ENCODE measurements around the gene DNAH8.

DNAH8 gene

GRCh38 chr6:38794682-38795081, 79.6 kb downstream of the DNAH8 start:
- in situ Hi-C loops (cut with HindIII; ENCODE audit: low sequenced_read_pairs) = loop anchor here (5.0 kb wide), 1 partner anchor 48 kb away; no protein-coding TSS in a partner anchor

- in situ Hi-C loops (cut with HindIII; ENCODE audit: low sequenced_read_pairs) = loop anchor here (5.0 kb wide), 1 partner anchor 46 kb away; no protein-coding TSS in a partner anchor
These were observed 80.9 kb downstream of the DNAH8 start for GRCh38 chr6:38796006-38796405.

- in situ Hi-C loops (cut with HindIII; ENCODE audit: low sequenced_read_pairs) = loop anchor here (5.0 kb wide), 1 partner anchor 46 kb away; no protein-coding TSS in a partner anchor
These were observed 81.3 kb downstream of the DNAH8 start for GRCh38 chr6:38796437-38796836.

DNA sequence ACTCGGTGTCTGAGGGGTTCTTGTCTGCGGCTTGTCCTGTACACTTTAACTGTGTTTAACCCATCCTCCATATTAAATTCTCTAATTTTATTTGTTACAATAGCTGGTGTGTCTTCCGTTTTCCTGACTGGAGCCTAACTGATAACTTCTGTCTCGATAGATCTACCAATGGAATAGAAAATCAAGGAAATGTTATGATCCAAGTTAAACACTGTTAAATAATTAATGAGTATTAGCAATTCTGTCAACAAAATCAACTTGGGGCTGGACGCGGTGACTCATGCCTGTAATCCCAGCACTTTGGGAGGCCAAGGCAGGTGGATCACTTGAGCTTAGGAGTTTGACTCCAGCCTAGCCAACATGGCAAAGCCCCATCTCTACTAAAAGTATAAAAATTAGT, 81.7 kb downstream of the DNAH8 start:
- in situ Hi-C loops (cut with HindIII; ENCODE audit: low sequenced_read_pairs) = loop anchor here (5.0 kb wide), 1 partner anchor 45 kb away; no protein-coding TSS in a partner anchor

GRCh38 chr6:38797391-38797790, 82.3 kb downstream of the DNAH8 start:
- in situ Hi-C loops (cut with HindIII; ENCODE audit: low sequenced_read_pairs) = loop anchor here (5.0 kb wide), 1 partner anchor 45 kb away; no protein-coding TSS in a partner anchor

GRCh38 chr6:38799529-38800184, 84.5 kb downstream of the DNAH8 start:
- in situ Hi-C loops (cut with HindIII; ENCODE audit: low sequenced_read_pairs) = loop anchor here (5.0 kb wide), 1 partner anchor 43 kb away; no protein-coding TSS in a partner anchor

DNA sequence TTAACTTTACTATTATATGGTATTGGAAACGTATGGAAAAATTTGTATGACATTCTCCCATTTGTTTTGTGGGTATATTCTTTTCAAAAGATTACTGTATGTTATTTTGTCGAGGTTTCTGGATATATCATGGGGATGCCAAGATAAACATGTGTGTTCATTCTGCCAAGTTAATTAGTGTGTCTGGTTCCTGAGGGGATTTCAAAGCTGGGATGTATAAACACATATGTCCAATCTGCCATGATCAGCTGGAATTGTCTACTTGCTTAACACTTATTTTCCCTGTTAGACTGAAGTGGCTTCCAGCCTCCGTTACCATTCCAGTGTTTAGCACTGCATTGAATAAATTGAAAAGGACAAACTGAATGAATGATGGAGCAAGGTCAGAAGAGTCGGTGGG, 86.2 kb downstream of the DNAH8 start:
- in situ Hi-C loops (cut with HindIII; ENCODE audit: low sequenced_read_pairs) = no loop called here

DNA sequence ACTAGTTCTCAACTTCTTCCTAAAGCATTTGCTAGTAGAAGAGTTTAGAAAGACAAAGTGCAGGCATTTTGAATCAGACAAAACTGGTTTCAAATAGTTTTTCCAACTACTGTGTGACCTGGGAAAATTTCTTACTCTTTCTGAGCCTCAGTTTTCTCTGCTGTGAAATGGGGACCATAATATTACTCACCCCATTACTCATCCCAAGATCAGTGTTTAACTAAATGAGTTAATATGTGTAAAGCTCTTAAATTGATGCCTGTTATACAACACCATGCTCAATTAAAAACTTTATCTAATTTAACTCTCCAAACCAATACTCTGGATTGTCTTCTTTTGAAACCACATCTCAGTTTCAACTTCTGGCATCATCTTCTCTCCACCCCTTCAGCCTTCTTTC, 87.4 kb downstream of the DNAH8 start:
- in situ Hi-C loops (cut with HindIII; ENCODE audit: low sequenced_read_pairs) = no loop called here

- in situ Hi-C loops (cut with HindIII; ENCODE audit: low sequenced_read_pairs) = no loop called here
These were observed 88.0 kb downstream of the DNAH8 start for GRCh38 chr6:38803129-38803528.

- in situ Hi-C loops (cut with HindIII; ENCODE audit: low sequenced_read_pairs) = no loop called here
These were observed 89.2 kb downstream of the DNAH8 start for GRCh38 chr6:38804358-38804757.

- in situ Hi-C loops (cut with HindIII; ENCODE audit: low sequenced_read_pairs) = no loop called here
These were observed 90.1 kb downstream of the DNAH8 start for GRCh38 chr6:38805127-38805655.

DNA sequence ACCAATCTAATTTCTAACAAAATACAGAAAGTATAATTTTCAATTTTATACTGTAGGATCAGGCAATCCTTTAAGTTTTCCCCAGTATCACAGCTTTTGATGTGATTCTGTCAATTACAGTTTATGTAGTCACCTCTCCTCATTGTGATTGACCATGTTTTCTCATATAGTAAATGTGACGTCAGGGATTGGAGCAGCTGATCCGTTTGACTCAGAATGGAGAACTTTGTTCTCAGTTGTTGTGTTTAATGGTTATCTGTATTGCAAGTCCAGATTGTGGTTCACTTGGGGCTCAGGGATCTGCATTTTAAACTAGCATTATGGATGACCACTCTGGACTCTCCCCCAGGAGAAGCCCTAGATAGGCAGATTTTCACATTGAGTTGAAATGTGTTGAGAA, 90.6 kb downstream of the DNAH8 start:
- in situ Hi-C loops (cut with HindIII; ENCODE audit: low sequenced_read_pairs) = no loop called here

DNA sequence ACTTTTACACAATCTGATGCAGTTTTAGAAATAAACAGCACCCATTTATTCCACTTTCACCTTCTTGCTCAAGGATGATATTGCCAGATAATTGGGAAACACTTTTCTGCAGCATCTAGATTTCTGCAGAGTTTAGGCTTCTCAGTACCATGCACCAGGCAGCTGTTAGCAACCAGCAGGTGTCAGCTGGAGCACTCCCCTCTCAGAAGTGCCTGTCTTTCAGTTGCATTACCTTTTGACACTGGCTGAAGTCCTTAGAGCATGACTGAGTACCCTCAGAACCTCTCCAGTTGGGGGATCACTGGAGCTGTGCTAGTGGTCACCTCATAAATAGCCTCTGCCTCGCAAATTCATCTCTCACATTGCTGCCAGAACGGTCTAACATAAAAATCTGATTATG, 91.2 kb downstream of the DNAH8 start:
- in situ Hi-C loops (cut with HindIII; ENCODE audit: low sequenced_read_pairs) = no loop called here

GRCh38 chr6:38806833-38807232, 91.7 kb downstream of the DNAH8 start:
- in situ Hi-C loops (cut with HindIII; ENCODE audit: low sequenced_read_pairs) = no loop called here

GRCh38 chr6:38808039-38808438, 92.9 kb downstream of the DNAH8 start:
- in situ Hi-C loops (cut with HindIII; ENCODE audit: low sequenced_read_pairs) = no loop called here

- in situ Hi-C loops (cut with HindIII; ENCODE audit: low sequenced_read_pairs) = no loop called here
These were observed 98.1 kb downstream of the DNAH8 start for GRCh38 chr6:38813041-38813823.

GRCh38 chr6:38814761-38815160, 99.7 kb downstream of the DNAH8 start:
- in situ Hi-C loops (cut with HindIII; ENCODE audit: low sequenced_read_pairs) = no loop called here

DNA sequence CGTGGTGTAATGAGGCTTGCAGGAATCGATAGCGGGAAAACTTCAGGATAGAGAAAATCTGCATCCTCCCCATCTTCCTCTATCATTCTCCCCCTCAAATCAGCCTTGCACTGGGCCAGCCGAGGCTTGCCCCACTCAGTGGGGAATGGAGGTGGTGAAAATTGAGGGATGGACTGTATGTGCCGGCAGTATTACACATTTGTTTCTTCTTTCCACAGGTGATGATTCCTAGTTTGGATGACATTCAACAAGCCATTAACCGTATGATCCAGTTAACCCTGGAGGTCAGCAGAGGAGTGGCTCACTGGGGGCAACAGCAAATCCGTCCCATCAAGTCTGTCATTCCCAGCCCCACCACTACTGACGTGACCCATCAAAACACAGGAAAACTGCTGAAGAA, 100.1 kb downstream of the DNAH8 start:
- in situ Hi-C loops (cut with HindIII; ENCODE audit: low sequenced_read_pairs) = no loop called here

GRCh38 chr6:38818691-38819090, 103.6 kb downstream of the DNAH8 start:
- in situ Hi-C loops (cut with HindIII; ENCODE audit: low sequenced_read_pairs) = no loop called here

DNA sequence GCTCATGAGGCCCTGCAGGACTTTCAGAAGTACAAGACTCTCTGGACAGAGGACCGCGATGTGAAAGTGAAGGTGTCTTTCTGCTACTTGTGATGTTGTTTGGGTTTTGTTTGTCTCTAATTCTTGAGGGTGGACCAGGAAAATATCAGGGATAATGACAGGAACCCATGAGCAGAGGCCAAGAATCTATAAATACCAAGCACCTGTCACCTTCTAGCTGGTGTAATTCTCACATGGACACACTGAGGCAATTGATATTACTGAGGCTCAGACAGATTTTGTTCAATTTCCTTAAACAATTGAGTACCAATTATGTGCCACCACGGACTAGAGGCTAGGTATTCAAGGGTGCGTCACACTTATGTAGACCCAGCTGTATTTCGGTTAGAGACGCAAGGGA, 107.9 kb downstream of the DNAH8 start:
- in situ Hi-C loops (cut with HindIII; ENCODE audit: low sequenced_read_pairs) = no loop called here

GRCh38 chr6:38824243-38824894, 109.3 kb downstream of the DNAH8 start:
- in situ Hi-C loops (cut with HindIII; ENCODE audit: low sequenced_read_pairs) = no loop called here
